ENCODE data around the gene PPP3CA.

DNA sequence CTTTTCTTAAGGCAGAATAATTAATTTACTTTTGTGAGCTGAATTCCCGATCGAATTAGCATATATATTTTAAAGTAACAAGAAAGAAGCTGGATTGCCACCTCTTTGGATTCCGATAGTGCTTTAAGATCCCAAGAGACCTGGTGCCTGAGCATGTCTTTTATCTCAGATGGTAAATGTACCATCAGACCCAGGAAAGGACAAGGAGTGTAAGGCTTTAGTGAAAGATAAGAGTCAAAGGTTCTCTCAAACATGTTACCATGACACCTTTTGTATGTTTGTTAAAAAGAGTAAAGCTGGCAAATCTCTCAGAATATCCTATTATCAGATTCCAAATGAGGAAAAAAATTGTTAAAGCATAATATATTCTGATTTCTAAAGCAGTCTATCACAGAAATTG lies 198.8 kb downstream of the PPP3CA start:
- TF ChIP-seq, protein P1, sequence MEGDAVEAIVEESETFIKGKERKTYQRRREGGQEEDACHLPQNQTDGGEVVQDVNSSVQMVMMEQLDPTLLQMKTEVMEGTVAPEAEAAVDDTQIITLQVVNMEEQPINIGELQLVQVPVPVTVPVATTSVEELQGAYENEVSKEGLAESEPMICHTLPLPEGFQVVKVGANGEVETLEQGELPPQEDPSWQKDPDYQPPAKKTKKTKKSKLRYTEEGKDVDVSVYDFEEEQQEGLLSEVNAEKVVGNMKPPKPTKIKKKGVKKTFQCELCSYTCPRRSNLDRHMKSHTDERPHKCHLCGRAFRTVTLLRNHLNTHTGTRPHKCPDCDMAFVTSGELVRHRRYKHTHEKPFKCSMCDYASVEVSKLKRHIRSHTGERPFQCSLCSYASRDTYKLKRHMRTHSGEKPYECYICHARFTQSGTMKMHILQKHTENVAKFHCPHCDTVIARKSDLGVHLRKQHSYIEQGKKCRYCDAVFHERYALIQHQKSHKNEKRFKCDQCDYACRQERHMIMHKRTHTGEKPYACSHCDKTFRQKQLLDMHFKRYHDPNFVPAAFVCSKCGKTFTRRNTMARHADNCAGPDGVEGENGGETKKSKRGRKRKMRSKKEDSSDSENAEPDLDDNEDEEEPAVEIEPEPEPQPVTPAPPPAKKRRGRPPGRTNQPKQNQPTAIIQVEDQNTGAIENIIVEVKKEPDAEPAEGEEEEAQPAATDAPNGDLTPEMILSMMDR (IDR thresholded peaks at IDR 0.05; ENCODE audit: low read length): no peak
- TF ChIP-seq EZH2 (optimal IDR thresholded peaks at IDR 0.05; ENCODE audit: low read depth, low read length) (no peak), EZH2phosphoT487 (IDR thresholded peaks at IDR 0.05; ENCODE audit: low read length) (no peak)

Measured in MM.1S (cell line).